HCT116 (cell line): ENCODE results near the gene ARAP1.

Source experiments
- ELF1 ChIP-seq: IDR thresholded peaks from 2 replicates; pipeline ENCODE4 v1.6.1; 2012; ENCODE audit warnings: low read depth, borderline replicate concordance
- EZH2 ChIP-seq: fragments of 200-600 bp; sonication (generic); IDR thresholded peaks from 2 replicates; pipeline ENCODE4 v1.6.1; 2017; ENCODE audit warnings: antibody characterized with exemption, mixed run types
- EZH2phosphoT487 ChIP-seq: fragments of 200-600 bp; IDR thresholded peaks from 2 replicates; pipeline ENCODE4 v1.6.1; 2018; ENCODE audit warnings: antibody characterized with exemption, borderline replicate concordance
- JUND ChIP-seq: IDR thresholded peaks from 2 replicates; pipeline ENCODE4 v1.6.1; 2012
- POLR2A ChIP-seq: IDR thresholded peaks from 2 replicates; pipeline ENCODE4 v1.7.0; 2011; ENCODE audit warnings: borderline replicate concordance; ENCODE audit not compliant: insufficient read depth, insufficient read length; ENCODE audit errors: extremely low read depth
- POLR2AphosphoS5 ChIP-seq: IDR thresholded peaks from 2 replicates; pipeline ENCODE4 v1.6.1; 2011; ENCODE audit warnings: mild to moderate bottlenecking, low read depth, low read length, moderate library complexity
- RAD21 ChIP-seq: IDR thresholded peaks from 2 replicates; pipeline ENCODE4 v1.6.1; 2012; ENCODE audit warnings: low read depth, mild to moderate bottlenecking
- SP1 ChIP-seq: IDR thresholded peaks from 2 replicates; pipeline ENCODE4 v1.6.1; 2012; ENCODE audit warnings: low read depth
- SRF ChIP-seq: IDR thresholded peaks from 2 replicates; pipeline ENCODE4 v1.6.1; 2012; ENCODE audit warnings: low read depth
- TCF7L2 ChIP-seq: IDR thresholded peaks from 2 replicates; pipeline ENCODE4 v1.7.0; 2011; ENCODE audit warnings: borderline replicate concordance, inconsistent platforms; ENCODE audit not compliant: insufficient read depth, insufficient read length; ENCODE audit errors: extremely low read depth
- YY1 ChIP-seq: IDR thresholded peaks from 2 replicates; pipeline ENCODE4 v1.6.1; 2011; ENCODE audit warnings: low read length, low read depth, moderate library complexity, mild to moderate bottlenecking; ENCODE audit not compliant: insufficient replicate concordance; ENCODE audit errors: extremely low read depth
- TF ChIP-seq, protein P1 (sequence below), 3 experiments: fragments of 200-600 bp in 1 of 3; sonication (generic) in 1 of 3; IDR thresholded peaks in 2 of 3; conservative IDR thresholded peaks in 1 of 3; 2 replicates each; pipeline ENCODE4 v1.5.1; 2012 to 2017; ENCODE audit warnings: low read depth in 2 of 3, low read length in 2 of 3, antibody characterized with exemption in 1 of 3, borderline replicate concordance in 1 of 3, control low read depth in 1 of 3, mild to moderate bottlenecking in 1 of 3, mixed read lengths in 1 of 3, mixed run types in 1 of 3, moderate library complexity in 1 of 3; ENCODE audit not compliant: insufficient read depth in 1 of 3
- TF ChIP-seq, protein P2 (sequence below): IDR thresholded peaks from 2 replicates; pipeline ENCODE4 v1.6.1; 2012

DNA sequence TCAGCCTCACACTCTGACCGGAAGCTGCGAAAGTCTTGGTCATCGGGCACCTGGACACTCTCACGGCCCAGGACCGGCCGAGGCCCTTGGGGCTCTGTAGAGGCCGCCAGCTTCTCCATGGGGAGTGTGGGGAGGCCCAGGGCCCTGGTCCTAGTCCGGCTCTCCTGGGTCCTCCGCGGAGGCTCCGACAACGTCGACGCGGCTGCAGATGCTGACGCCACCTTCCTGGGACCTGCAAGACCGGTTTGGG lies 28.8 kb upstream of the ARAP1 start:
- TF ChIP-seq, protein P1, sequence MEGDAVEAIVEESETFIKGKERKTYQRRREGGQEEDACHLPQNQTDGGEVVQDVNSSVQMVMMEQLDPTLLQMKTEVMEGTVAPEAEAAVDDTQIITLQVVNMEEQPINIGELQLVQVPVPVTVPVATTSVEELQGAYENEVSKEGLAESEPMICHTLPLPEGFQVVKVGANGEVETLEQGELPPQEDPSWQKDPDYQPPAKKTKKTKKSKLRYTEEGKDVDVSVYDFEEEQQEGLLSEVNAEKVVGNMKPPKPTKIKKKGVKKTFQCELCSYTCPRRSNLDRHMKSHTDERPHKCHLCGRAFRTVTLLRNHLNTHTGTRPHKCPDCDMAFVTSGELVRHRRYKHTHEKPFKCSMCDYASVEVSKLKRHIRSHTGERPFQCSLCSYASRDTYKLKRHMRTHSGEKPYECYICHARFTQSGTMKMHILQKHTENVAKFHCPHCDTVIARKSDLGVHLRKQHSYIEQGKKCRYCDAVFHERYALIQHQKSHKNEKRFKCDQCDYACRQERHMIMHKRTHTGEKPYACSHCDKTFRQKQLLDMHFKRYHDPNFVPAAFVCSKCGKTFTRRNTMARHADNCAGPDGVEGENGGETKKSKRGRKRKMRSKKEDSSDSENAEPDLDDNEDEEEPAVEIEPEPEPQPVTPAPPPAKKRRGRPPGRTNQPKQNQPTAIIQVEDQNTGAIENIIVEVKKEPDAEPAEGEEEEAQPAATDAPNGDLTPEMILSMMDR (IDR thresholded peaks at IDR 0.05 in 2 of 3, conservative IDR thresholded peaks at IDR 0.05 in 1 of 3; ENCODE audit: borderline replicate concordance in 1 of 3, insufficient read depth in 1 of 3, low read depth in 2 of 3, low read length in 2 of 3) = no peak
- TF ChIP-seq POLR2A (no peak), POLR2AphosphoS5 (peak; percentile 27; the same call in 1 of the 2 replicates), EZH2 (no peak), SRF (no peak), SP1 (no peak), ELF1 (no peak), TCF7L2 (no peak), YY1 (no peak), RAD21 (no peak), JUND (no peak), EZH2phosphoT487 (no peak)
- TF ChIP-seq, protein P2, sequence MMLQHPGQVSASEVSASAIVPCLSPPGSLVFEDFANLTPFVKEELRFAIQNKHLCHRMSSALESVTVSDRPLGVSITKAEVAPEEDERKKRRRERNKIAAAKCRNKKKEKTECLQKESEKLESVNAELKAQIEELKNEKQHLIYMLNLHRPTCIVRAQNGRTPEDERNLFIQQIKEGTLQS = no peak
